HG03064 (cell line): ENCODE measurements around the gene IFT80.

ENCODE experiments used
- ATAC-seq: cut with Tn5 transposase; IDR thresholded peaks from one replicate; pipeline ENCODE4 v1.9.1; 2021; ENCODE audit warnings: low read depth; ENCODE audit not compliant: unreplicated experiment

The IFT80 gene

GRCh38 chr3:160401291-160402095 lies 2.5 kb upstream of the IFT80 start:
- no peak for ATAC-seq

- ATAC-seq: no peak
Measured at GRCh38 chr3:160400702-160401150, 1.7 kb upstream of the IFT80 start.

GRCh38 chr3:160400030-160400701 lies 1.1 kb upstream of the IFT80 start:
- ATAC-seq: no peak

GRCh38 chr3:160398820-160399124 lies 253 bp downstream of the IFT80 start:
- peak; percentile 5 for ATAC-seq

- no peak for ATAC-seq
Measured at GRCh38 chr3:160395297-160395696, 3.7 kb downstream of the IFT80 start.

GRCh38 chr3:160394009-160394392 lies 5.0 kb downstream of the IFT80 start:
- ATAC-seq: no peak

GRCh38 chr3:160393346-160394008 lies 5.5 kb downstream of the IFT80 start:
- ATAC-seq: no peak

- ATAC-seq: no peak
Measured at GRCh38 chr3:160392798-160393197, 6.2 kb downstream of the IFT80 start.

- no peak for ATAC-seq
Measured at GRCh38 chr3:160390565-160391138, 8.4 kb downstream of the IFT80 start.

- no peak for ATAC-seq
Measured at GRCh38 chr3:160384639-160385318, 14.2 kb downstream of the IFT80 start.

GRCh38 chr3:160381470-160381869 lies 17.6 kb downstream of the IFT80 start:
- ATAC-seq: no peak

- ATAC-seq: no peak
Measured at GRCh38 chr3:160379628-160380214, 19.3 kb downstream of the IFT80 start.

- ATAC-seq: no peak
Measured at GRCh38 chr3:160378331-160379109, 20.5 kb downstream of the IFT80 start.

- no peak for ATAC-seq
Measured at GRCh38 chr3:160376681-160377080, 22.3 kb downstream of the IFT80 start.

GRCh38 chr3:160374925-160375324 lies 24.1 kb downstream of the IFT80 start:
- ATAC-seq: no peak

- ATAC-seq: no peak
Measured at GRCh38 chr3:160374472-160374871, 24.6 kb downstream of the IFT80 start.

GRCh38 chr3:160373655-160374054 lies 25.4 kb downstream of the IFT80 start:
- no peak for ATAC-seq

GRCh38 chr3:160372780-160373179 lies 26.2 kb downstream of the IFT80 start:
- ATAC-seq: no peak

GRCh38 chr3:160370987-160371857 lies 27.8 kb downstream of the IFT80 start:
- no peak for ATAC-seq
